DND-41 (cell line): ENCODE results near the gene RAB6A.
A peak's percentile ranks its signal among the peaks of the same experiment; 100 is the strongest.

Source experiments
- ATAC-seq: fragments of 200-7000 bp; cut with Tn5 transposase; 3 replicates; pipeline ENCODE4 v1.9.1; 2021; ENCODE audit warnings: low read depth; ENCODE audit not compliant: insufficient read depth
- DNase-seq: peaks from one replicate; pipeline ENCODE4 v3.0.0-alpha.2; 2020
- H2AFZ ChIP-seq: 2 replicates; pipeline ENCODE4 v1.6.0; 2012; ENCODE audit warnings: low read depth, low read length
- H3K27ac ChIP-seq: 2 replicates; pipeline ENCODE4 v1.5.1; 2012; ENCODE audit warnings: low read length, inconsistent platforms
- H3K27me3 ChIP-seq: fragments of 200-600 bp; sonication (generic); 2 replicates; pipeline ENCODE4 v1.6.0; 2012; ENCODE audit warnings: low read length, mild to moderate bottlenecking, inconsistent platforms; ENCODE audit not compliant: insufficient read depth, poor library complexity
- H3K36me3 ChIP-seq: 2 replicates; pipeline ENCODE4 v1.5.1; 2012; ENCODE audit warnings: low read length, inconsistent platforms; ENCODE audit not compliant: insufficient read depth
- H3K4me1 ChIP-seq: 2 replicates; pipeline ENCODE4 v1.5.1; 2012; ENCODE audit warnings: mild to moderate bottlenecking, low read length; ENCODE audit not compliant: insufficient read depth
- H3K4me2 ChIP-seq: 2 replicates; pipeline ENCODE4 v1.6.0; 2012; ENCODE audit warnings: mild to moderate bottlenecking, moderate library complexity, low read length, inconsistent platforms; ENCODE audit not compliant: insufficient read depth
- H3K4me3 ChIP-seq, 2 experiments: fragments of 200-600 bp in 1 of 2; shearing (Covaris generic) in 1 of 2; 2 replicates each; pipeline ENCODE4 v1.5.1; 2012 to 2016; ENCODE audit warnings: inconsistent platforms in 2 of 2, low read length in 2 of 2, mild to moderate bottlenecking in 2 of 2, low read depth in 1 of 2, moderate library complexity in 1 of 2
- H3K79me2 ChIP-seq: 2 replicates; pipeline ENCODE4 v1.6.0; 2012; ENCODE audit warnings: low read length, inconsistent platforms; ENCODE audit not compliant: insufficient read depth
- H3K9ac ChIP-seq: 2 replicates; pipeline ENCODE4 v1.6.0; 2012; ENCODE audit warnings: low read depth, mild to moderate bottlenecking, inconsistent platforms, low read length, moderate library complexity
- H3K9me3 ChIP-seq: 2 replicates; pipeline ENCODE4 v1.5.1; 2012; ENCODE audit warnings: low read length, moderate library complexity, mild to moderate bottlenecking, inconsistent platforms; ENCODE audit not compliant: insufficient read depth, severe bottlenecking
- H4K20me1 ChIP-seq: 2 replicates; pipeline ENCODE4 v1.6.0; 2012; ENCODE audit warnings: low read length; ENCODE audit not compliant: insufficient read depth
- CTCF ChIP-seq: IDR thresholded peaks from 2 replicates; pipeline ENCODE4 v1.5.1; 2012; ENCODE audit warnings: borderline replicate concordance, low read length, moderate library complexity, mild to moderate bottlenecking; ENCODE audit not compliant: poor library complexity, severe bottlenecking; ENCODE audit errors: extremely low read depth
- EZH2 ChIP-seq: IDR thresholded peaks from 3 replicates; pipeline ENCODE4 v1.6.1; 2012; ENCODE audit warnings: borderline replicate concordance, low read depth, mild to moderate bottlenecking, moderate library complexity, low read length, inconsistent platforms; ENCODE audit not compliant: severe bottlenecking

RAB6A gene

GRCh38 chr11:73795925-73796632 is 35.2 kb upstream of the RAB6A start:
- H2AFZ ChIP-seq, result no peak overlapping the region
- peaks cover 10% of the 10 kb centered on the region for H4K20me1 ChIP-seq
- no peak overlapping the region for H3K9ac ChIP-seq
- H3K4me1 ChIP-seq, result no peaks in the 10 kb centered on the region
- no peak overlapping the region for H3K27ac ChIP-seq
- no peaks in the 10 kb centered on the region for H3K9me3 ChIP-seq
- H3K27me3 ChIP-seq, result no peaks in the 10 kb centered on the region
- DNase-seq (no peak), ATAC-seq (no peak)
- peaks cover 32% of the 10 kb centered on the region for H3K36me3 ChIP-seq
- peaks cover 63% of the 10 kb centered on the region for H3K79me2 ChIP-seq
- TF ChIP-seq CTCF, result no peak
- no peak for TF ChIP-seq EZH2
- H3K4me3 ChIP-seq, result no peak overlapping the region
- H3K4me2 ChIP-seq, result no peak overlapping the region

- peaks cover 17% of the 10 kb centered on the region for H3K4me1 ChIP-seq
- no peak for DNase-seq
- H3K27ac ChIP-seq, result no peak overlapping the region
- no peak for TF ChIP-seq EZH2
- no peak for TF ChIP-seq CTCF
- no peak overlapping the region for H2AFZ ChIP-seq
- H3K4me3 ChIP-seq, result no peak overlapping the region
- no peaks in the 10 kb centered on the region for H3K9me3 ChIP-seq
- no peak overlapping the region for H3K9ac ChIP-seq
- no peak overlapping the region for H3K4me2 ChIP-seq
- H3K36me3 ChIP-seq, result peaks cover 30% of the 10 kb centered on the region
- no peaks in the 10 kb centered on the region for H3K27me3 ChIP-seq
- no peak for ATAC-seq
- peaks cover 80% of the 10 kb centered on the region for H3K79me2 ChIP-seq
- H4K20me1 ChIP-seq, result peaks cover 10% of the 10 kb centered on the region
Measured at GRCh38 chr11:73792584-73792983, 31.7 kb upstream of the RAB6A start.

- no peak overlapping the region for H3K27ac ChIP-seq
- ATAC-seq (no peak), DNase-seq (no peak)
- H3K27me3 ChIP-seq, result no peaks in the 10 kb centered on the region
- peak overlapping the region; percentile 77 for H3K9ac ChIP-seq
- peaks cover 74% of the 10 kb centered on the region for H3K79me2 ChIP-seq
- peak overlapping the region in 1 of 2 experiments; percentile 75; a peak in 2 of 4 replicates for H3K4me3 ChIP-seq
- no peak for TF ChIP-seq EZH2
- TF ChIP-seq CTCF, result no peak
- no peaks in the 10 kb centered on the region for H3K9me3 ChIP-seq
- H4K20me1 ChIP-seq, result peaks cover 4% of the 10 kb centered on the region; the same call in 1 of the 2 replicates
- H3K4me2 ChIP-seq, result peak overlapping the region; percentile 64
- no peak overlapping the region for H2AFZ ChIP-seq
- peaks cover 47% of the 10 kb centered on the region for H3K4me1 ChIP-seq
- peaks cover 12% of the 10 kb centered on the region for H3K36me3 ChIP-seq
Measured at GRCh38 chr11:73789279-73789670, 28.4 kb upstream of the RAB6A start.
